ENCODE measurements around the gene UCHL5. TPM values are rescaled to one million over a fixed set of nuclear protein-coding genes. Genes with fewer than 3 reads are reported as not detected.

The UCHL5 gene
- total and polyA plus RNA-seq, 2 donors (not counting 1 experiment from before 2014, with no cell fraction given): 19.5 to 29.6 TPM

GRCh38 chr1:192974701-192975100 lies 84.5 kb downstream of the UCHL5 start:
- Histone ChIP-seq H3K4me3 (replicated peaks in 1 of 4; ENCODE audit: control extremely low read depth in 1 of 4, insufficient read depth in 1 of 4, low read depth in 3 of 4, low read length in 4 of 4) (no peak overlapping the region), H3K27ac (ENCODE audit: insufficient read depth, low read length) (no peak overlapping the region), H3K79me2 (ENCODE audit: control insufficient read depth, insufficient read depth, low read length) (no peaks in the 10 kb centered on the region), H3K36me3 (ENCODE audit: control insufficient read depth, insufficient read depth, low read length) (no peaks in the 10 kb centered on the region), H3K9ac (ENCODE audit: insufficient read depth, low read length) (no peak overlapping the region), H3K4me2 (ENCODE audit: extremely low read depth, insufficient read depth, low read length) (peak overlapping the region; percentile 37), H3K4me1 (ENCODE audit: control insufficient read depth, extremely low read depth, insufficient read depth, low read length) (peaks cover 2% of the 10 kb centered on the region), H4K20me1 (ENCODE audit: control insufficient read depth, extremely low read depth, insufficient read depth, low read length) (no peaks in the 10 kb centered on the region), H2AFZ (ENCODE audit: low read length) (no peak overlapping the region), H3K9me3 (ENCODE audit: control insufficient read depth, insufficient read depth, low read depth, low read length) (no peaks in the 10 kb centered on the region), H3K27me3 (ENCODE audit: control insufficient read depth, insufficient read depth, low read length) (no peaks in the 10 kb centered on the region)
- TF ChIP-seq EZH2 (IDR thresholded peaks at IDR 0.05; ENCODE audit: low read length, missing control alignments) (no peak), CTCF (conservative IDR thresholded peaks at IDR 0.05 in 1 of 2, IDR thresholded peaks at IDR 0.05 in 1 of 2; ENCODE audit: low read depth in 1 of 2, low read length in 2 of 2) (no peak)
- peak; percentile 45 to 48 for DNase-seq (ENCODE audit: low read depth in 2 of 2)

GRCh38 chr1:192973988-192974387 lies 85.2 kb downstream of the UCHL5 start:
- Histone ChIP-seq H4K20me1 (ENCODE audit: control insufficient read depth, extremely low read depth, insufficient read depth, low read length) (no peaks in the 10 kb centered on the region), H3K4me3 (replicated peaks in 1 of 4; ENCODE audit: control extremely low read depth in 1 of 4, insufficient read depth in 1 of 4, low read depth in 3 of 4, low read length in 4 of 4) (no peak overlapping the region), H3K4me1 (ENCODE audit: control insufficient read depth, extremely low read depth, insufficient read depth, low read length) (peaks cover 2% of the 10 kb centered on the region), H3K4me2 (ENCODE audit: extremely low read depth, insufficient read depth, low read length) (no peak overlapping the region), H3K9ac (ENCODE audit: insufficient read depth, low read length) (no peak overlapping the region), H3K79me2 (ENCODE audit: control insufficient read depth, insufficient read depth, low read length) (no peaks in the 10 kb centered on the region), H3K27me3 (ENCODE audit: control insufficient read depth, insufficient read depth, low read length) (no peaks in the 10 kb centered on the region), H2AFZ (ENCODE audit: low read length) (no peak overlapping the region), H3K27ac (ENCODE audit: insufficient read depth, low read length) (no peak overlapping the region), H3K36me3 (ENCODE audit: control insufficient read depth, insufficient read depth, low read length) (no peaks in the 10 kb centered on the region), H3K9me3 (ENCODE audit: control insufficient read depth, insufficient read depth, low read depth, low read length) (no peaks in the 10 kb centered on the region)
- DNase-seq (ENCODE audit: low read depth in 2 of 2): no peak
- no peak for TF ChIP-seq CTCF (conservative IDR thresholded peaks at IDR 0.05 in 1 of 2, IDR thresholded peaks at IDR 0.05 in 1 of 2; ENCODE audit: low read depth in 1 of 2, low read length in 2 of 2)

- Histone ChIP-seq H3K4me1 (ENCODE audit: control insufficient read depth, extremely low read depth, insufficient read depth, low read length) (peaks cover 2% of the 10 kb centered on the region), H3K4me2 (ENCODE audit: extremely low read depth, insufficient read depth, low read length) (no peak overlapping the region)
- peak in 1 of 2 donors; percentile 18 for DNase-seq (ENCODE audit: low read depth in 2 of 2)
Measured at GRCh38 chr1:192973202-192973601, 86.0 kb downstream of the UCHL5 start.

More at GRCh38 chr1:192973202-192973601, 86.0 kb downstream of the UCHL5 start:
- H3K9ac ChIP-seq (ENCODE audit: insufficient read depth, low read length): no peak overlapping the region
- no peaks in the 10 kb centered on the region for H4K20me1 ChIP-seq (ENCODE audit: control insufficient read depth, extremely low read depth, insufficient read depth, low read length)
- H3K79me2 ChIP-seq (ENCODE audit: control insufficient read depth, insufficient read depth, low read length): no peaks in the 10 kb centered on the region
- no peak overlapping the region for H3K27ac ChIP-seq (ENCODE audit: insufficient read depth, low read length)
- no peaks in the 10 kb centered on the region for H3K27me3 ChIP-seq (ENCODE audit: control insufficient read depth, insufficient read depth, low read length)
- H3K9me3 ChIP-seq (ENCODE audit: control insufficient read depth, insufficient read depth, low read depth, low read length): no peaks in the 10 kb centered on the region
- no peak overlapping the region for H3K4me3 ChIP-seq (replicated peaks in 1 of 4; ENCODE audit: control extremely low read depth in 1 of 4, insufficient read depth in 1 of 4, low read depth in 3 of 4, low read length in 4 of 4)
- H2AFZ ChIP-seq (ENCODE audit: low read length): no peak overlapping the region
- TF ChIP-seq CTCF (conservative IDR thresholded peaks at IDR 0.05 in 1 of 2, IDR thresholded peaks at IDR 0.05 in 1 of 2; ENCODE audit: low read depth in 1 of 2, low read length in 2 of 2) (no peak), EZH2 (IDR thresholded peaks at IDR 0.05; ENCODE audit: low read length, missing control alignments) (no peak)
- H3K36me3 ChIP-seq (ENCODE audit: control insufficient read depth, insufficient read depth, low read length): no peaks in the 10 kb centered on the region

Data from fibroblast of lung (primary cell).